Tibial nerve (tissue), 4 donors: ENCODE data around the gene TBC1D32.

Experiments used
- EP300 ChIP-seq, 2 donors: sonication (generic); formaldehyde crosslinking; IDR thresholded peaks; one replicate each; pipeline ENCODE4 v1.6.1; 2017; ENCODE audit warnings: antibody characterized with exemption in 2 of 2, mild to moderate bottlenecking in 1 of 2
- POLR2A ChIP-seq, 2 donors: fragments of 450-650 bp; IDR thresholded peaks; one replicate each; pipeline ENCODE4 v1.6.1; 2017; ENCODE audit warnings: antibody characterized with exemption in 2 of 2, mild to moderate bottlenecking in 2 of 2, moderate library complexity in 2 of 2
- TF ChIP-seq, protein P1 (sequence below), 5 experiments: fragments of 200-600 bp in 3 of 5; fragments of 450-650 bp in 2 of 5; sonication (generic) in 3 of 5; IDR thresholded peaks; one replicate each; pipeline ENCODE4 v1.5.1; 2016 to 2019; ENCODE audit warnings: antibody characterized with exemption in 5 of 5, mild to moderate bottlenecking in 3 of 5, moderate library complexity in 2 of 5

DNA sequence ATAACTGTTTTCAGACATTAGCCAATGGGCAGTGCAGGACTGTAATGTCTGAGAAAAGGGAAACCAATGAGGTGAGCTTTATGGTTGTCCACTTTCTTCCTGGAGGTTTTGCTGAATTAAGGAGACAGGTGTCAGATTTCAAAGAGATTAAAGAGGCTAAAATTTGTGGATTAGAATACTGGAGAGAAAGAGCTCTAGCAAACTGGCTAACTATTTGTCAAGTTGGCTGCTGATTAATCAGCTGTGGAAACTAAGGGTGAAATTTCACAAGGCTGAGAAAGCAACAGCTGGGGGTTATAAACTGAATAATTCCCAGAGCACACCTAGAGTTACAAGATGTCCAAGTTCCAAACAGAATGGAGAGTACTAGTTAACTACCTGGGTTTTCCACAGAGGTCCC is 198.9 kb downstream of the TBC1D32 start:
- TF ChIP-seq POLR2A (IDR thresholded peaks at IDR 0.05) (no peak), EP300 (IDR thresholded peaks at IDR 0.05) (no peak)
- TF ChIP-seq, protein P1, sequence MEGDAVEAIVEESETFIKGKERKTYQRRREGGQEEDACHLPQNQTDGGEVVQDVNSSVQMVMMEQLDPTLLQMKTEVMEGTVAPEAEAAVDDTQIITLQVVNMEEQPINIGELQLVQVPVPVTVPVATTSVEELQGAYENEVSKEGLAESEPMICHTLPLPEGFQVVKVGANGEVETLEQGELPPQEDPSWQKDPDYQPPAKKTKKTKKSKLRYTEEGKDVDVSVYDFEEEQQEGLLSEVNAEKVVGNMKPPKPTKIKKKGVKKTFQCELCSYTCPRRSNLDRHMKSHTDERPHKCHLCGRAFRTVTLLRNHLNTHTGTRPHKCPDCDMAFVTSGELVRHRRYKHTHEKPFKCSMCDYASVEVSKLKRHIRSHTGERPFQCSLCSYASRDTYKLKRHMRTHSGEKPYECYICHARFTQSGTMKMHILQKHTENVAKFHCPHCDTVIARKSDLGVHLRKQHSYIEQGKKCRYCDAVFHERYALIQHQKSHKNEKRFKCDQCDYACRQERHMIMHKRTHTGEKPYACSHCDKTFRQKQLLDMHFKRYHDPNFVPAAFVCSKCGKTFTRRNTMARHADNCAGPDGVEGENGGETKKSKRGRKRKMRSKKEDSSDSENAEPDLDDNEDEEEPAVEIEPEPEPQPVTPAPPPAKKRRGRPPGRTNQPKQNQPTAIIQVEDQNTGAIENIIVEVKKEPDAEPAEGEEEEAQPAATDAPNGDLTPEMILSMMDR (IDR thresholded peaks at IDR 0.05) = no peak
